Measurements from ENCODE around the gene NPTN.

GRCh38 chr15:73679964-73680363 is 46.8 kb upstream of the NPTN start:
- TF ChIP-seq, protein P1, sequence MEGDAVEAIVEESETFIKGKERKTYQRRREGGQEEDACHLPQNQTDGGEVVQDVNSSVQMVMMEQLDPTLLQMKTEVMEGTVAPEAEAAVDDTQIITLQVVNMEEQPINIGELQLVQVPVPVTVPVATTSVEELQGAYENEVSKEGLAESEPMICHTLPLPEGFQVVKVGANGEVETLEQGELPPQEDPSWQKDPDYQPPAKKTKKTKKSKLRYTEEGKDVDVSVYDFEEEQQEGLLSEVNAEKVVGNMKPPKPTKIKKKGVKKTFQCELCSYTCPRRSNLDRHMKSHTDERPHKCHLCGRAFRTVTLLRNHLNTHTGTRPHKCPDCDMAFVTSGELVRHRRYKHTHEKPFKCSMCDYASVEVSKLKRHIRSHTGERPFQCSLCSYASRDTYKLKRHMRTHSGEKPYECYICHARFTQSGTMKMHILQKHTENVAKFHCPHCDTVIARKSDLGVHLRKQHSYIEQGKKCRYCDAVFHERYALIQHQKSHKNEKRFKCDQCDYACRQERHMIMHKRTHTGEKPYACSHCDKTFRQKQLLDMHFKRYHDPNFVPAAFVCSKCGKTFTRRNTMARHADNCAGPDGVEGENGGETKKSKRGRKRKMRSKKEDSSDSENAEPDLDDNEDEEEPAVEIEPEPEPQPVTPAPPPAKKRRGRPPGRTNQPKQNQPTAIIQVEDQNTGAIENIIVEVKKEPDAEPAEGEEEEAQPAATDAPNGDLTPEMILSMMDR (IDR thresholded peaks at IDR 0.05): no peak
- TF ChIP-seq POLR2AphosphoS5 (IDR thresholded peaks at IDR 0.05; ENCODE audit: insufficient read depth in 1 of 2, low read depth in 1 of 2): no peak
- no peak for TF ChIP-seq POLR2A (IDR thresholded peaks at IDR 0.05)

All from vagina (tissue), 2 donors.